IPS-18c (cell line): ENCODE results near the gene STXBP6.

Experiments
- H3K4me3 ChIP-seq: 2 replicates; pipeline ENCODE4 v1.7.0; 2013; ENCODE audit warnings: low read depth, mild to moderate bottlenecking, low read length, moderate library complexity; ENCODE audit not compliant: insufficient read depth
- H3K9me3 ChIP-seq: one replicate; pipeline ENCODE4 v1.6.1; 2013; ENCODE audit warnings: mild to moderate bottlenecking, low read length, moderate library complexity; ENCODE audit not compliant: control insufficient read depth, insufficient read depth

Gene STXBP6

GRCh38 chr14:25049568-25050268 is at the start of gene STXBP6:
TSS of gene STXBP6 (minus strand) at chr14:25050147. CDS start at chr14:24974818, 75,329 bp downstream.
- Histone ChIP-seq H3K9me3 (no peaks in the 10 kb centered on the region), H3K4me3 (peak within 1 kb of the TSS; percentile 72)

DNA sequence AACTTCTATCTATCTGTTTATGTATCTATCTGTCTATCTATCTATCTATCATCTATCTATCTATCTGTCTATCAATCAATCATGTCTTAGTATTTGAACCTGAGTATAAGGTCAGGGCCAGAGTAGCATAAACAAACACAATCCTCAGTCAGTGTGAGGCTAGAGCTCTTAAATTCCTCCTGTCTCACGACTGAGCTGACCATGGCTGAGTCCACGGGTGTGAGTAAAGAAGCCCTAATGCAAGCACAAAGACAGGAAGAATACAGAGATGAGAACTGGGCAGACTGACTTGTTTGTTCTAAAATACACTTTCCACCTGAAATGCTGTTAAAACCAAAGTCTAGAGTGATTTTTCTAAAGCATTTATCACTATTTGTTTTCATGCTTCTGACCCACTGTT is 47.2 kb upstream of the STXBP6 start:
- Histone ChIP-seq H3K4me3 (no peak overlapping the region), H3K9me3 (no peaks in the 10 kb centered on the region)

- H3K4me3 ChIP-seq, result no peak overlapping the region
- no peaks in the 10 kb centered on the region for H3K9me3 ChIP-seq
These were observed 45.9 kb upstream of the STXBP6 start for GRCh38 chr14:25095736-25096437.

- no peak overlapping the region for H3K4me3 ChIP-seq
- H3K9me3 ChIP-seq, result no peaks in the 10 kb centered on the region
These were observed 44.4 kb upstream of the STXBP6 start for GRCh38 chr14:25094171-25094907.

GRCh38 chr14:25092258-25092740 is 42.4 kb upstream of the STXBP6 start:
- H3K4me3 ChIP-seq, result no peak overlapping the region
- H3K9me3 ChIP-seq, result no peaks in the 10 kb centered on the region

GRCh38 chr14:25090716-25091454 is 40.9 kb upstream of the STXBP6 start:
- Histone ChIP-seq H3K4me3 (no peak overlapping the region; the same call in 1 of the 2 replicates), H3K9me3 (no peaks in the 10 kb centered on the region)

DNA sequence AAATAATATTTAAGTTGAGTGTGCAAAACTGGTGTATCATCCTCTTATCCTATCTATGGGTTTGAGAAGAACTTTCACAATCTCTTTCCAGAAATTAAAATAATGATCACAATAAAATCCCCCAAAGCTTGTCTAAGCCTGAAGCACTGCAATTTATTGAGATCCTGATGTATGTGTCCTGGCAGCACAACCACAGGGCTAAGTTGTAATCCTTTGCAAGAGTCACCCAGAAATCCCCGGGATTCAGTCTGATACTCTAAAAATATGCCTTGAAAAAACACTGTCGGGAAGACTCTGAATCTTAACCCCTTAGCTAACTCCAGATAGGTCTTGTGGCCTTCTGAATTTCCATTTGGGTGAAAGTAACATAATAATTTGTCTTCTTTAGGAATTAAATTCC is 40.3 kb upstream of the STXBP6 start:
- no peak overlapping the region for H3K4me3 ChIP-seq
- H3K9me3 ChIP-seq, result no peaks in the 10 kb centered on the region

GRCh38 chr14:25089496-25089895 is 39.5 kb upstream of the STXBP6 start:
- H3K9me3 ChIP-seq, result no peaks in the 10 kb centered on the region
- no peak overlapping the region for H3K4me3 ChIP-seq

DNA sequence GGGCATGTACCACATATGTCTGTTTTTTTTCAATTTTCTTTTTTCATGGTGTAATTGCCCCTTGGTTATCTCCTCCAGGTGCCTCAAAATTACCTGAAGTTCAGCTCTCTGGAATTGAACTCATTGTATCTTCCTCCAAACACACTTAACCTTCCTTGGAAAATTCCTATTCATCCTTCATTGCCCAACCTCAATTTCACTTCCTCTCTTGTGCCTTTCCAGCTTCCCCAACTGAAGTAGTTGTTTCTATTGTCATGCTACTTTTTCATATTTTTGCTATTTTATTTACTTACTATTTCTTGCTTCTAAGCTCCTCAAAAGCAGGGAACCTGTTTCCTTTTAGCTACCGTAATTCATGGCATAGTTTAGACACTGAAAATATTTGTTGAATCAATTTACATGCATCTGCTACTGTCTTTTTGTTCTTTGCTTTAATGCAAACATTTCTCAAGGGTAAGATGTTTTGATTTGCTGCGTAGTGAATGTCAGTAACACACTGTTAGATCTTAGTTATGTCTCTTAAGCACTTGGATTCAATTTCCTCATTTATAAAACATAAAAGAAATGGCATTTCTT is 37.0 kb upstream of the STXBP6 start:
- no peaks in the 10 kb centered on the region for H3K9me3 ChIP-seq
- H3K4me3 ChIP-seq, result no peak overlapping the region

- H3K9me3 ChIP-seq, result no peaks in the 10 kb centered on the region
These were observed 36.1 kb upstream of the STXBP6 start for GRCh38 chr14:25086081-25086480.

GRCh38 chr14:25080682-25081081 is 30.7 kb upstream of the STXBP6 start:
- no peak overlapping the region for H3K4me3 ChIP-seq
- H3K9me3 ChIP-seq, result peaks cover 2% of the 10 kb centered on the region

More at GRCh38 chr14:25086081-25086480, 36.1 kb upstream of the STXBP6 start:
- H3K4me3 ChIP-seq, result no peak overlapping the region

DNA sequence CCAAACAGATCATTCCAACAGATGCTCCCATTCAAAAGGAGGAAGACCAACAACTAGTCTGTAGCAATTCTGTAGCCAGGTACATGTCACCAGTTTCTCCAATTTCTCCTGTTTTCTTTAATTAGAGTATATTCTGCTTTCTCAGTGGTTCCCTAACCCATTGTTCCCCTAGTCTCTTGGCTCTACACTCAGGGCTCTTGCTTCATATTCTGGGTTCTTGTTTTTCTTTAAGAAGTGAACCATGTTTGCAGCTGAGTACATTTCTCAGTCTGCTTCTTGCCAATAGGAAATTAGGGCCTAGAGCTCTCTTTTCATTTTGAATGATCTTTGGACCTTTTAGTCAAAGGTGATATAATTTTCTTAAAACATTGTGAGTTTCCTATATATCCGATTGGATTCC is 29.4 kb upstream of the STXBP6 start:
- Histone ChIP-seq H3K4me3 (no peak overlapping the region), H3K9me3 (peaks cover 2% of the 10 kb centered on the region)

DNA sequence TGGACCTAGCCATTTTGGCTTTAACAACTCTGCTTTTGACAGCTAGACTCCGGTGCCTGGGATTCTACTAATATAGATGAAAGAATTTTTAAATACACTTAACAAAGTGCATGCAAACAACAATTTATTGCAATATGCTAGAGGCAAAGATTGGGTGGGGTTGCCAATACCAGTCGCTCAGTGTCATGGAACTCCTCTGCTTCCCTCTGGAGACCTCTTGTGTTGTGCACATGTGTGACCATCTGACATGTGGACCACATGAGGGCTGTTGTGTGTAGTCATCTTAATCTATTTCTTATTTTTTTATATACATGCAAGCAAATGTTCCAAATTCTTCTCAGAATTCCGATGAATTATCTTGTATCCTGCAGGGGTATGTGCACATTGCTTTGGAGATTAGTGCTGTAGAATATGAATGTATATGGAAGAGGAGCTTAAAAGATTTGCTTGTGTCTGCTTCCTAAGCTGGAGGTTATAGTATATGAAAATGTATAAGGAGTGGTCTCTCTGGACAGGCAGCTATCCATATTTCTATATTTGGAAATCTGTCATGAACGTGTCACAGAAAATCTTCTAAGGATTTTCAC is 24.2 kb upstream of the STXBP6 start:
- Histone ChIP-seq H3K9me3 (peaks cover 2% of the 10 kb centered on the region), H3K4me3 (no peak overlapping the region)

DNA sequence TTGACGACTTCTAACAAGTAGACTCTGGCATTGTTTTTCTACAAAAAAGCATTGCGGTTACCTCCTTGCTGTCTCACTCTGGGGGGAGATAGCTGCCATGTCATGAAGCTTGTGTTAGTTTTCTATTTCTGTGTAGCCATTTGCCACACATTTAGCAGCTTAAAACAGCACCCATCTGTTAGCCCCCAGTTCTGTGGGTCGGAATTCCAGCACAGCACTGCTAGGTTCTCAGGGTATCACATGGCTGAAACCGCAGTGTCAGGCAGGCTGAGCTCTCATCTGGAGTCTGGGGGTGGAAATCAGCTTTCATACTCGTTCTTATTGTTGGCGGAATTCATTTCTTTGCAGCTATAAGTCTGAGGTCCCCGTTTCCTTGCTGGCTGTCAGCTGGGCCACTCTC is 19.9 kb upstream of the STXBP6 start:
- Histone ChIP-seq H3K4me3 (no peak overlapping the region), H3K9me3 (no peaks in the 10 kb centered on the region)

GRCh38 chr14:25067600-25067999 is 17.7 kb upstream of the STXBP6 start:
- Histone ChIP-seq H3K4me3 (no peak overlapping the region), H3K9me3 (no peaks in the 10 kb centered on the region)

GRCh38 chr14:25062022-25062321 is 12.0 kb upstream of the STXBP6 start:
- Histone ChIP-seq H3K4me3 (no peak overlapping the region), H3K9me3 (peaks cover 2% of the 10 kb centered on the region)

DNA sequence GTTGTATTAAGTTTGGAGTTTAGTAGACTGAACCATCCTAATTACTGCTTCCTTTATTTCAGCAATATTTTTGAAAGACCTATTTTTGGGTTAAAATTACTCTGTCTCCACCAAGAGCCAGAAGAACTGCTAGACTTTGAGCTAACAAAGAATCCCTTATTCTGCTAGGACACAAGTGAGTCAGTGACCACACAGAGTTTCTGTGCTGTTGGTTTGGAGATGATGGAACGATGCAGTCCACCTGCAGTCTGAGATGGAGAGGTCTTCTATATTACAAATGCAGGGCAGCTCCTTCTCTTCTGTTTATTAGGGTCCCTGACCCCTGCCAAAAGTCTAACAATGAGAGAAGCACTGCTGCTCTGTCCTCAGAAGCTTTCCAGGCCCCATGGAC is 6.7 kb upstream of the STXBP6 start:
- Histone ChIP-seq H3K4me3 (no peak overlapping the region), H3K9me3 (no peaks in the 10 kb centered on the region)
